ENCODE data around the gene VPS18.
A peak's percentile ranks its signal among the peaks of the same experiment; 100 is the strongest.

VPS18 gene

GRCh38 chr15:40930430-40931299, 36.4 kb downstream of the VPS18 start:
- DNase-seq: no peak

DNA sequence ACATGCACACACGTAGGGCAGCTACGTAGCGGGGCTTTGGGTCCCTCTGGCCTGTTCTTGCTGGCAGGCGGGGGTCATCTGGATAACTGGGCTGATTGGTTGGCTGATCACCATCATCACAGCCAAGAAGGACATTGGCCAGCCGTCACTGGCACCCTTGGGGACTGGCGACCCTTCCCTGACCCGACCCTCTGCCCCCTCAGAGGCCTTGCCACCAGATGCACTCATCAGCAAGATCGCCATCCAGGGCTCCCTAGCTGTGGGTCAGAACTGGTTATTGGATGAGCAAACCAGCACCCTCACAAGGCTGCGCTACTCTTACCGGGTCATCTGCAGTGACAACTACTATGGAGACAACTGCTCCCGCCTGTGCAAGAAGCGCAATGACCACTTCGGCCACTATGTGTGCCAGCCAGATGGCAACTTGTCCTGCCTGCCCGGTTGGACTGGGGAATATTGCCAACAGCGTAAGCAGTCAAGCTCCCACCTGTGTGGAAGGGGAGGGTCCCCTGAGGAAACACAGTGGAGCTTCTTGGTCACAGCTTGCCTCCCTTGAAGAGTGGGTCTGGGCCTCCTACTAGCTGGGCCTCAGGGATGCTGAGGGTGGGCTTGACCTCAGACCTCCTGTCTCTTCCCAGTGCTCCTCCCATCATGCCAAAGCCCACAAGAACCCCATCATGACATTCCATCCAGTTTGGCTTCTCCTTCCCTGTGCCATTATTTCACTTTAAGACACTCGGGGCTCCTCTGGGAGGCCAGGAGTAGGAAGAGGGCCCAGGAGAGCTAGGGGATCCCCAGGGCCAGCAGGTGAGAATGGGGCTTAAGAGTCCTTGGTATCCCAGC, 37.3 kb downstream of the VPS18 start:
- no peak for DNase-seq
- in situ Hi-C loops (cut with HindIII; ENCODE audit: low pct_ligation_motif_present, low pct_unique_long_range_greater_than_20kb, low sequenced_read_pairs): no loop called here

More at GRCh38 chr15:40930430-40931299, 36.4 kb downstream of the VPS18 start:
- in situ Hi-C loops (cut with HindIII; ENCODE audit: low pct_ligation_motif_present, low pct_unique_long_range_greater_than_20kb, low sequenced_read_pairs): no loop called here

GRCh38 chr15:40932156-40932555, 37.9 kb downstream of the VPS18 start:
- no peak for DNase-seq
- in situ Hi-C loops (cut with HindIII; ENCODE audit: low pct_ligation_motif_present, low pct_unique_long_range_greater_than_20kb, low sequenced_read_pairs): no loop called here

DNA sequence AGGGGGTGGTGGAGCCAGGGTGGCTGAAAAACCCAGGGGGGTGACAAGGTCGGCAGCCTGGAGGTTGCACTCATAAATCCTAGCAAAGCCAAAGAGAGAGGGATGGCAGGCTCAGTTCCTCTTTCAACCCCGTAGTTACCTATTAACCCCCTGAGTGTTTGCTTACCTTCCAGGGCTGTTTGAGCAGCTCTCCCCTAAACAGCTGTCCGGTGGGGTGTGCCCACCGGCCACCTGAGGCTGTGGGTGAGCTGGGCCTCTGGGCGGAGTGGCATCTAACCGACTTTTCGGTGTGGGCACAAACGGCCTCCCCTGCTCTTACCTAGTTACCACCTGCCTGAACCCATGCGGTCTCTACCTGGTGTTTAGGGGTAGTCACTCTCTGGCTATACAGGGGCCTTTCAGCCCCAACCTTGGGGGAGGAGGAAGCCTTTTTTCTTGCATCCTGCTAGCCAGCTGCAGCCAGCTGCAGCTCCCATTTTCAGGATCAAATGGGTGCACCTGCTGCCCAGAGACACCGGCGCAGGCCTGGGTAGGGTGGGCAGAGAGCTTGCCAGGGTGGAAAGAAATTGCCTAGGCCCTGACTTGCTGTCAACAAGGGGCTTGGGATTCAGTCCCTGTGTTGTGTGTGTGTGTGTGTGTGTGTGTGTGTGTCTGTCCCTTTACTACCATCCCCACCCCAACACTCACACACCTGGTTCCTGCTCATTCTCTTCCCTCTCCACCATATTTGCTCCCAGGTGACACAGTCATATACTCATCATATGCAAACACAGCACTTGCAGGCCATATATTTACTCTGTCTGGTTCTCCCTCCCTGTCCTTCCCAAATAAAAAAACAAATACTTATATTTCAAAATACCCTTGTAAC, 38.6 kb downstream of the VPS18 start:
- DNase-seq: no peak
- in situ Hi-C loops (cut with HindIII; ENCODE audit: low pct_ligation_motif_present, low pct_unique_long_range_greater_than_20kb, low sequenced_read_pairs): no loop called here

- in situ Hi-C loops (cut with HindIII; ENCODE audit: low pct_ligation_motif_present, low pct_unique_long_range_greater_than_20kb, low sequenced_read_pairs): no loop called here
- no peak for DNase-seq
These were observed 39.3 kb downstream of the VPS18 start for GRCh38 chr15:40933517-40933902.

DNA sequence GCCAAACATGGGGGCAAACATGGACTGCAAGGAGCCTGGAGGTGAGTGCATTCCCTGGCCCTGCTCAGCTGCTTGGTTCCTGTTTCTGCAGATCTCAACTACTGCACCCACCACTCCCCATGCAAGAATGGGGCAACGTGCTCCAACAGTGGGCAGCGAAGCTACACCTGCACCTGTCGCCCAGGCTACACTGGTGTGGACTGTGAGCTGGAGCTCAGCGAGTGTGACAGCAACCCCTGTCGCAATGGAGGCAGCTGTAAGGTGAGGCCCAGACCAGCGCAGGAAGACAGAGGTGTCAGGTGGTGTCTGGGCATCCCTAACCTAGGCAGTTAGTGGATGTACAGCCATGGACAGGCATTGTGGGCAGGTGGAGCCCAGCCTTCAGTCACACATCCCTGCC, 40.2 kb downstream of the VPS18 start:
- DNase-seq: no peak
- in situ Hi-C loops (cut with HindIII; ENCODE audit: low pct_ligation_motif_present, low pct_unique_long_range_greater_than_20kb, low sequenced_read_pairs): no loop called here

DNA sequence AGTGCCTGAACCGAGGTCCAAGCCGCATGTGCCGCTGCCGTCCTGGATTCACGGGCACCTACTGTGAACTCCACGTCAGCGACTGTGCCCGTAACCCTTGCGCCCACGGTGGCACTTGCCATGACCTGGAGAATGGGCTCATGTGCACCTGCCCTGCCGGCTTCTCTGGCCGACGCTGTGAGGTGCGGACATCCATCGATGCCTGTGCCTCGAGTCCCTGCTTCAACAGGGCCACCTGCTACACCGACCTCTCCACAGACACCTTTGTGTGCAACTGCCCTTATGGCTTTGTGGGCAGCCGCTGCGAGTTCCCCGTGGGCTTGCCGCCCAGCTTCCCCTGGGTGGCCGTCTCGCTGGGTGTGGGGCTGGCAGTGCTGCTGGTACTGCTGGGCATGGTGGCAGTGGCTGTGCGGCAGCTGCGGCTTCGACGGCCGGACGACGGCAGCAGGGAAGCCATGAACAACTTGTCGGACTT, 42.0 kb downstream of the VPS18 start:
- no peak for DNase-seq
- in situ Hi-C loops (cut with HindIII; ENCODE audit: low pct_ligation_motif_present, low pct_unique_long_range_greater_than_20kb, low sequenced_read_pairs): no loop called here

DNA sequence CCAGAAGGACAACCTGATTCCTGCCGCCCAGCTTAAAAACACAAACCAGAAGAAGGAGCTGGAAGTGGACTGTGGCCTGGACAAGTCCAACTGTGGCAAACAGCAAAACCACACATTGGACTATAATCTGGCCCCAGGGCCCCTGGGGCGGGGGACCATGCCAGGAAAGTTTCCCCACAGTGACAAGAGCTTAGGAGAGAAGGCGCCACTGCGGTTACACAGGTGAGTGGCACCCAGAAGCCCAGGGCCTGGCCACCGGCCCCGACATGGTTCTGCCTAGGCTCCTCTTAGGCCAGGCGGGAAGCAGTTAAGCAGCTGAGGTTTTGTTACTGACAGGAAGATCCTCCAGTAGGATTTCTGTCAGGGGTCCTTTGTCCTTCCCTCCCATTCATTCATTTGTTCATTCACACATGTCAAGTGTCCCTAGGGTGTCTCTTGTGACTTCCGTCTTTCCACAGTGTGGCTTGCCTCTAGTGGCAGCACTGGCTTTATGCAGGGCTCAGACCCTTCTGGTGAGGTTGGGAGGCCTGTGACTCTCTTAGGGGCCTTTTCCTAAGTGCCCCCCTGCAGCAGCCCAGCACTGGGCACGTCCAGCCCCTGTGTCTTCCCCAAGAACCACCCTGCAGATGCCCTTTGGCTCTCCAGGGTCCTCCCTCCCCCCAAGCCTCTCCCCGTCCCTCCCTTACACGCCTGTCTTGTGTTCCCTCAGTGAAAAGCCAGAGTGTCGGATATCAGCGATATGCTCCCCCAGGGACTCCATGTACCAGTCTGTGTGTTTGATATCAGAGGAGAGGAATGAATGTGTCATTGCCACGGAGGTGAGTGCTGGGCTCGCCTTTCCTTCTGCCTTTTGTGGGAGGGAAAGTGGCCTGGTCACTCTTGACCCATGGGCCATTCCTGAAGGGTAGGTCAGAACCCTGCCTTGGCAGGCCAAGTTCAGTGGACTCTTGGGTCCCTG, 42.7 kb downstream of the VPS18 start:
- in situ Hi-C loops (cut with HindIII; ENCODE audit: low pct_ligation_motif_present, low pct_unique_long_range_greater_than_20kb, low sequenced_read_pairs): no loop called here
- no peak for DNase-seq

DNA sequence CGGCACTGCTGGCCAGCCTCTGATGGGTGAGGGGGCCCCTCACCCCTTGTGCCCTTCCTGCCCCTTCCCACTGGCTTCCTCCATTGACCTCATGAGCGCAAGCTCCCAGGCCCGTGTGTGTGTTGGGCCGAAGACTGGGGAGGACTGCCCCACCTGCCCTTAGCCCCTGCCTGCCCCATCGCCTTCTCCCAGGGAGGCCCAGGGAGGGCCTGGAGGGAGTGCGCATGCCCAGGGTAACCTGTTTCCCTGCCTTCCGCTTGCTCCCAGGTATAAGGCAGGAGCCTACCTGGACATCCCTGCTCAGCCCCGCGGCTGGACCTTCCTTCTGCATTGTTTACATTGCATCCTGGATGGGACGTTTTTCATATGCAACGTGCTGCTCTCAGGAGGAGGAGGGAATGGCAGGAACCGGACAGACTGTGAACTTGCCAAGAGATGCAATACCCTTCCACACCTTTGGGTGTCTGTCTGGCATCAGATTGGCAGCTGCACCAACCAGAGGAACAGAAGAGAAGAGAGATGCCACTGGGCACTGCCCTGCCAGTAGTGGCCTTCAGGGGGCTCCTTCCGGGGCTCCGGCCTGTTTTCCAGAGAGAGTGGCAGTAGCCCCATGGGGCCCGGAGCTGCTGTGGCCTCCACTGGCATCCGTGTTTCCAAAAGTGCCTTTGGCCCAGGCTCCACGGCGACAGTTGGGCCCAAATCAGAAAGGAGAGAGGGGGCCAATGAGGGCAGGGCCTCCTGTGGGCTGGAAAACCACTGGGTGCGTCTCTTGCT, 43.7 kb downstream of the VPS18 start:
- in situ Hi-C loops (cut with HindIII; ENCODE audit: low pct_ligation_motif_present, low pct_unique_long_range_greater_than_20kb, low sequenced_read_pairs): no loop called here
- peak; percentile 87 for DNase-seq

DNA sequence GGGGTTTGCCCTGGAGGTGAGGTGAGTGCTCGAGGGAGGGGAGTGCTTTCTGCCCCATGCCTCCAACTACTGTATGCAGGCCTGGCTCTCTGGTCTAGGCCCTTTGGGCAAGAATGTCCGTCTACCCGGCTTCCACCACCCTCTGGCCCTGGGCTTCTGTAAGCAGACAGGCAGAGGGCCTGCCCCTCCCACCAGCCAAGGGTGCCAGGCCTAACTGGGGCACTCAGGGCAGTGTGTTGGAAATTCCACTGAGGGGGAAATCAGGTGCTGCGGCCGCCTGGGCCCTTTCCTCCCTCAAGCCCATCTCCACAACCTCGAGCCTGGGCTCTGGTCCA, 44.3 kb downstream of the VPS18 start:
- DNase-seq: no peak
- in situ Hi-C loops (cut with HindIII; ENCODE audit: low pct_ligation_motif_present, low pct_unique_long_range_greater_than_20kb, low sequenced_read_pairs): no loop called here

- in situ Hi-C loops (cut with HindIII; ENCODE audit: low pct_ligation_motif_present, low pct_unique_long_range_greater_than_20kb, low sequenced_read_pairs): no loop called here
- DNase-seq: no peak
These were observed 46.1 kb downstream of the VPS18 start for GRCh38 chr15:40940296-40940801.

DNA sequence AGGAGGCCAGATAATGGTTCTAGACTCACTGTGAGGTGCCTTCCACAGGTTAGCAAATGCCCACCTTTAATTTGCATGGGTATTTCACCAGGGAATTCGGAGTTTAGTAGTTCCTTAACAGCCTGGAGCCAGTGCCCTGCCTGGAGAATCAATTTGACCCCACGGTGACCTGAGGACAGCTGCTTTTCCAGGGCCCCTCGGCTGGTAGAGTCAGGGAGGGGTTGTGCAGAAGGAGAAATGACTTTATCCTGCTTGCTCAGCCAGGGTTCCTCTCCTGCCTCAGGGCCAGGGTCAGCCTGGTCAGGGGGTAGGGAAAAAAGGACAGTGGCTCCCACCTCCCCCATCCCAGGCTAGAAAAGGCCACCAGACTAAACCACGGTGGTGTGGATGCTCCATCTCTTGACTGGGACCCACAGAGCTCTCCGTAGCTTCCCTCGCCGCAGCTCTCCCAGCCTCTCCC, 46.8 kb downstream of the VPS18 start:
- DNase-seq: no peak
- in situ Hi-C loops (cut with HindIII; ENCODE audit: low pct_ligation_motif_present, low pct_unique_long_range_greater_than_20kb, low sequenced_read_pairs): no loop called here

- in situ Hi-C loops (cut with HindIII; ENCODE audit: low pct_ligation_motif_present, low pct_unique_long_range_greater_than_20kb, low sequenced_read_pairs): no loop called here
- peak; percentile 85 for DNase-seq
These were observed 47.5 kb downstream of the VPS18 start for GRCh38 chr15:40941528-40942336.

DNA sequence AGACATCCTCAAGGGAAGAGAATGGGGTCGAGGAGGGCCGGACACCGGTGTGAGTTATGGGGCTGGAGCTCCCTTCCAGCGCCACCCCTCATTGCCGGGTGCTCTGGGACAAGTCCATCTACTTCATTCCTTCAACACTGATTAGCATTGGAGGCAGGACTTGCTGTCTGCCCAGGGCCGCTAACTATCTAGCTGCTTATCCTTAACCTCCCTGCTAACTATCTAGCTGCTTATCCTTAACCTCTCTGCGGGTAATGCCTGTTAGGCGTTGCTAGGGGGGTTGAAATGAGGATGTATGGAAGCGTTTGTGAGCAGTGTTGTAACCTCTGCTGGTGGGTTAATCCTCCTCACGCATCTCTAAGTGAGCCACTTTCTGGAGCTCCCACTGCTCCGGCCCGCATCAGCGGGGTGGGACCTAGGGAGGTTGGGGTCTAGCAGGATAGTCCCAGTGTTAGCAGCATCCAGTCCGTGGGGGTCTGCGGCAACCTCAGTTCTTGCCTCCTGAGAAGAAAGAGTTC, 48.1 kb downstream of the VPS18 start:
- in situ Hi-C loops (cut with HindIII; ENCODE audit: low pct_ligation_motif_present, low pct_unique_long_range_greater_than_20kb, low sequenced_read_pairs): no loop called here
- DNase-seq: no peak

GRCh38 chr15:40942878-40943277, 48.6 kb downstream of the VPS18 start:
- no peak for DNase-seq
- in situ Hi-C loops (cut with HindIII; ENCODE audit: low pct_ligation_motif_present, low pct_unique_long_range_greater_than_20kb, low sequenced_read_pairs): no loop called here

Data from ACHN (cell line).